Neuronal stem cell (in vitro differentiated cells): ENCODE data around the gene MAP6D1.

Experiments
- DNase-seq: peaks from one replicate; pipeline ENCODE4 v3.0.0-alpha.2; 2013; ENCODE audit warnings: low spot score
- H2AFZ ChIP-seq: one replicate; pipeline ENCODE4 v1.6.1; 2013; ENCODE audit warnings: mild to moderate bottlenecking, low read length, inconsistent platforms
- H2AK5ac ChIP-seq: 2 replicates; pipeline ENCODE4 v1.6.1; 2013; ENCODE audit warnings: low read depth, mild to moderate bottlenecking, inconsistent platforms, low read length, moderate library complexity, mixed read lengths
- H2BK120ac ChIP-seq: 2 replicates; pipeline ENCODE4 v1.6.1; 2013; ENCODE audit warnings: low read depth, mild to moderate bottlenecking, inconsistent platforms, low read length, moderate library complexity, mixed read lengths
- H2BK12ac ChIP-seq: one replicate; pipeline ENCODE4 v1.6.1; 2013; ENCODE audit warnings: low read length, inconsistent platforms
- H2BK15ac ChIP-seq: 2 replicates; pipeline ENCODE4 v1.6.1; 2013; ENCODE audit warnings: mild to moderate bottlenecking, low read length, inconsistent platforms, mixed read lengths
- H2BK5ac ChIP-seq: one replicate; pipeline ENCODE4 v1.6.1; 2013; ENCODE audit warnings: inconsistent platforms, mild to moderate bottlenecking, low read length, moderate library complexity
- H3K14ac ChIP-seq: one replicate; pipeline ENCODE4 v1.6.1; 2013; ENCODE audit warnings: low read length, inconsistent platforms
- H3K18ac ChIP-seq: 2 replicates; pipeline ENCODE4 v1.6.1; 2013; ENCODE audit warnings: low read length, inconsistent platforms
- H3K23ac ChIP-seq: 2 replicates; pipeline ENCODE4 v1.6.1; 2013; ENCODE audit warnings: low read depth, mild to moderate bottlenecking, mixed read lengths, low read length, inconsistent platforms; ENCODE audit not compliant: poor library complexity
- H3K27ac ChIP-seq: replicated peaks from 3 replicates; pipeline ENCODE4 v1.5.1; 2013; ENCODE audit warnings: low read length, inconsistent platforms
- H3K27me3 ChIP-seq, 3 experiments: 2 replicates each; pipeline ENCODE4 v1.6.1; 2013; ENCODE audit warnings: low read length in 3 of 3, mild to moderate bottlenecking in 2 of 3, inconsistent platforms in 1 of 3, low read depth in 1 of 3, mixed read lengths in 1 of 3, moderate library complexity in 1 of 3; ENCODE audit not compliant: control insufficient read depth in 3 of 3, insufficient read depth in 3 of 3
- H3K36me3 ChIP-seq, 2 donors: replicated peaks in 1 of 2; 2 replicates each; pipeline ENCODE4 v1.6.1; 2013; ENCODE audit warnings: low read length in 2 of 2; ENCODE audit not compliant: control insufficient read depth in 2 of 2, insufficient read depth in 2 of 2
- H3K4ac ChIP-seq: 2 replicates; pipeline ENCODE4 v1.6.1; 2013; ENCODE audit warnings: inconsistent platforms, mild to moderate bottlenecking, low read length, moderate library complexity
- H3K4me1 ChIP-seq, 2 donors: 1 replicate in 1 of 2; 2 replicates in 1 of 2; pipeline ENCODE4 v1.6.1; 2013; ENCODE audit warnings: low read length in 2 of 2, low read depth in 1 of 2; ENCODE audit not compliant: control insufficient read depth in 2 of 2, insufficient read depth in 1 of 2
- H3K4me2 ChIP-seq: one replicate; pipeline ENCODE4 v1.6.1; 2013; ENCODE audit warnings: mild to moderate bottlenecking, low read length, inconsistent platforms; ENCODE audit not compliant: insufficient read depth, poor library complexity, severe bottlenecking
- H3K4me3 ChIP-seq, 2 donors: 2 replicates each; pipeline ENCODE4 v1.5.1; 2013; ENCODE audit warnings: low read length in 2 of 2, mild to moderate bottlenecking in 2 of 2, inconsistent platforms in 1 of 2, moderate library complexity in 1 of 2
- H3K79me1 ChIP-seq: one replicate; pipeline ENCODE4 v1.6.1; 2013; ENCODE audit warnings: low read depth, mild to moderate bottlenecking, inconsistent platforms, low read length, moderate library complexity
- H3K9ac ChIP-seq: one replicate; pipeline ENCODE4 v1.6.1; 2013; ENCODE audit warnings: mild to moderate bottlenecking, low read depth, low read length, inconsistent platforms; ENCODE audit not compliant: poor library complexity
- H3K9me3 ChIP-seq, 2 donors: replicated peaks in 1 of 2; 2 replicates each; pipeline versions ENCODE3 to v1.6.1; 2013; ENCODE audit warnings: low read length in 2 of 2, mild to moderate bottlenecking in 2 of 2, inconsistent platforms in 1 of 2, low read depth in 1 of 2, mixed read lengths in 1 of 2, moderate library complexity in 1 of 2; ENCODE audit not compliant: control insufficient read depth in 2 of 2, insufficient read depth in 1 of 2
- H4K8ac ChIP-seq: one replicate; pipeline ENCODE4 v1.6.1; 2013; ENCODE audit warnings: low read depth, mild to moderate bottlenecking, inconsistent platforms, low read length, moderate library complexity
- H4K91ac ChIP-seq: one replicate; pipeline ENCODE4 v1.6.1; 2013; ENCODE audit warnings: low read length, low read depth, mild to moderate bottlenecking, inconsistent platforms; ENCODE audit not compliant: poor library complexity
- WGBS, 2 donors: extraction: QIAGEN DNeasy Blood & Tissue Kit; methylation state at CpG; one replicate each; pipeline ENCODE4 v1.1.7; 2013; ENCODE audit warnings: missing lambda C conversion rate in 2 of 2, mixed read lengths in 1 of 2; ENCODE audit not compliant: insufficient read length in 2 of 2, insufficient replicate concordance in 1 of 2; ENCODE audit errors: extremely low coverage in 2 of 2; 5-methylcytosine and 5-hydroxymethylcytosine counted together

The MAP6D1 gene

DNA sequence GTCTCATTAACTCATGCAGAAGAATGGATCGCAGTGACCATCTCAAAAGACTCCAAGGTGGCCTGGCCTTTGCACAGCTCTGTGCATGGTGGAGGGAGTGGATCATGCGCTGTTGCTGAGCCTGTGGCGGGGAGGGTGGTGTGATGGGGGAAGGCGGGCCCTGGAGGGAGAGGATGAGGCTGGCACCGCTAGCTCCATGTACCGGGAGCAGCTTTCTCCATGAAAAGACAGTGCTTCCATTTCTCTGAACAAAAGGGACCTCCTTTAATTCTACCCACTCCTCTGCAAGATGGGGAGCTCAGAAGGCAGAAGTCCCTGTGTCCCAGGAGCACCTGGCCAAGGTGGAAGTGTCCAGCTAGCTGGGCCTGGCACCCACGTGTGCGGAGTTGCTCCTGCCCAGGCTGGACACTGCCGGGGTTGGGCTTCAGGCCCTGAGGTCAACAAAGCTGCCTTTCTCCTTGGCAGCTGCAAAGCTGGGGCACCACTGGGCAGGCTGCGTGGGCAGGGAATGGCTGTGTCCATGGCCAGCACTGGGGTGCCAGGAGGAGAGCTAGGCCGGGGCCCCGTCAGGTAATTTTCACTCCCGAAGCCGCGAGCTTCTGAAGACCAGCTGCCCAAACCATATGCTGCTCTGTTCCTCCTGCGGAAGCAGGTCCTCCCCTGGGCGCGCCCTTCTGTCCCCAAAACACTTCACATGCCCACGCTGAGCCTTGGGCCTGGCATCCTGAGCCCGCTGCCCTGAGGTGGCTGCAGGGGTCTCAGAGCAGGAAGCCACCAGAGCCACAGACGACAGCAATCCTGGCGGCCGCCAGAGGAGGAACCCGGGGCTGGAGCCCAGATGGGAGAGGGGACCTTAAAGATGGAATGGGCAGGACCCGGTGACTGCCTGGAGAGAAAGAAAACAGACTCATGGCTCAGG, 6.4 kb downstream of the MAP6D1 start:
- no peak overlapping the region for H2AFZ ChIP-seq
- no peak overlapping the region for H3K27ac ChIP-seq
- peak overlapping the region; percentile 66 for H2BK5ac ChIP-seq
- H3K27me3 ChIP-seq = peaks cover 0 to 3% (median 0%) of the 10 kb centered on the region in 3 experiments
- peak overlapping the region in 1 of 2 donors; percentile 24 for H3K4me3 ChIP-seq
- H2BK15ac ChIP-seq = no peak overlapping the region
- no peak overlapping the region for H4K8ac ChIP-seq
- H3K14ac ChIP-seq = no peak overlapping the region
- no peaks in the 10 kb centered on the region for H3K79me1 ChIP-seq
- no CpG with 5 or more reads among the region's 25 CpGs for WGBS, 2 donors
- no peak overlapping the region for H3K4ac ChIP-seq
- peaks cover 0 to 32% of the 10 kb centered on the region in 2 donors for H3K36me3 ChIP-seq
- H3K4me1 ChIP-seq = peaks cover 3 to 5% of the 10 kb centered on the region in 2 donors
- H2AK5ac ChIP-seq = peak overlapping the region; percentile 46
- DNase-seq = no peak
- H3K18ac ChIP-seq = peak overlapping the region; percentile 35
- H3K9ac ChIP-seq = no peak overlapping the region
- peak overlapping the region; percentile 89 for H3K23ac ChIP-seq
- H3K4me2 ChIP-seq = no peak overlapping the region
- H2BK120ac ChIP-seq = no peak overlapping the region
- peaks cover 0 to 2% of the 10 kb centered on the region in 2 donors for H3K9me3 ChIP-seq
- no peak overlapping the region for H2BK12ac ChIP-seq
- no peak overlapping the region for H4K91ac ChIP-seq

DNA sequence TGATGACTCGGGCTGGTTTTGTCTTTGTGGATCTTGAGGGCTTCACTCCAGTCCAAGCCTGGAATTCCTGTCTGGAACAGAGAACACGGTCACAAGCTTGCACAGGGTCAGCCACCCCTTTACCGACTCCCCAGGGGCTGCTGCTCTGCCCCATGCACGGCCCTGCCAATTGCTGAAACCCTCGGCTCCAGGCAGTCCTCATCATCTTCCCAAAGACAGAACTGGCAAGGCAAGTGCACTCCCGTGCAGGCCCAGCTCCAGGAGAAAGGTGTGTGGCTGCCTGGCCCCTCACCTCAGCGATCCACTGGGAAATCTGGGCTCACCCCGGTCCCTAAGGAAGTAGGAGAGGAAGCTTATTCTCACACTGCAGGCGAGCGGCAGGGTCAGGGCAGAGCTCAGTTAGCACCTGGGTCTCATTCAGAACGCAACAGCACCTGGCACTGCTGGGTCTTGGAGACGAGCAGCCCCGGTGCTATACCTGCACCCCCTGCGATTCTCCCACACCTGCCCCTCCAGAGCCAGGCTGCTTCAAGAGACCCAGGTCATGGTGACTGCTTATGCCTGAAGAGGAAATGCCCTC, 7.2 kb downstream of the MAP6D1 start:
- Histone ChIP-seq H3K27me3 (no peaks in the 10 kb centered on the region), H2AK5ac (no peak overlapping the region), H3K36me3 (peaks cover 0 to 36% of the 10 kb centered on the region in 2 donors), H2BK12ac (no peak overlapping the region), H2BK5ac (no peak overlapping the region), H2AFZ (no peak overlapping the region), H3K4me1 (peaks cover 0 to 5% of the 10 kb centered on the region in 2 donors), H4K8ac (no peak overlapping the region), H2BK15ac (no peak overlapping the region), H3K18ac (peak overlapping the region; percentile 67), H3K4ac (no peak overlapping the region), H2BK120ac (no peak overlapping the region), H3K14ac (no peak overlapping the region), H3K9me3 (peaks cover 0 to 2% of the 10 kb centered on the region in 2 donors), H3K4me2 (no peak overlapping the region), H3K23ac (peak overlapping the region; percentile 37), H3K27ac (peak overlapping the region; percentile 21), H3K4me3 (no peak overlapping the region), H3K9ac (no peak overlapping the region), H4K91ac (no peak overlapping the region), H3K79me1 (no peaks in the 10 kb centered on the region)
- WGBS, 2 donors = no CpG with 5 or more reads among the region's 14 CpGs
- no peak for DNase-seq

DNA sequence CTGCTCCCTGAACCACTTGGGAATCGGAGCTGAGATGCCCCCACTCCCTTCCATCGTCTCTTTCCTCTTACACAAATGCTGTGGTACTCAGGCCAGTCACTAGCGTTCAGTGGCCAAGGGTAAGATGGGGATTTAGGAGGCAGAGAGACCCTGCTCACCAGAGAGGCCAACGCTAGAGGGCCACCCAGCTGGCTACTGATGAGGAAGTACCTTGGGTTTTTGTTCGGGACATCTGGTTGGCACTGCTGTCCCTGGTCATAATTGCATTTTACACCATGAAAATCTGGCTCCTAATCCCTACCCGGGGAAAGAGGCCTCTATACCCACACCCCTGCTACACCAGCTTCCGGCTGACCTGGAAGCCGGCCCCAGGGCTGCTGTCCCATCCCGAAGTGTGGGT, 7.7 kb downstream of the MAP6D1 start:
- peaks cover 0 to 4% of the 10 kb centered on the region in 2 donors for H3K4me1 ChIP-seq
- no peak overlapping the region for H3K9ac ChIP-seq
- no peak overlapping the region for H4K8ac ChIP-seq
- no peak overlapping the region for H2BK5ac ChIP-seq
- H3K79me1 ChIP-seq = no peaks in the 10 kb centered on the region
- no peak overlapping the region for H2BK15ac ChIP-seq
- peaks cover 0 to 2% of the 10 kb centered on the region in 2 donors for H3K9me3 ChIP-seq
- H2AK5ac ChIP-seq = no peak overlapping the region
- H3K4ac ChIP-seq = no peak overlapping the region
- no peak overlapping the region for H2BK12ac ChIP-seq
- H3K14ac ChIP-seq = no peak overlapping the region
- no peak for DNase-seq
- no CpG with 5 or more reads among the region's 9 CpGs for WGBS, 2 donors
- H3K18ac ChIP-seq = no peak overlapping the region
- peak overlapping the region; percentile 89 for H3K23ac ChIP-seq
- H3K27me3 ChIP-seq = no peaks in the 10 kb centered on the region
- no peak overlapping the region for H3K4me3 ChIP-seq
- H3K4me2 ChIP-seq = no peak overlapping the region
- H3K27ac ChIP-seq = no peak overlapping the region
- peaks cover 0 to 41% of the 10 kb centered on the region in 2 donors for H3K36me3 ChIP-seq
- no peak overlapping the region for H4K91ac ChIP-seq
- H2AFZ ChIP-seq = no peak overlapping the region
- no peak overlapping the region for H2BK120ac ChIP-seq
